ENCODE measurements around the gene SNX20.
A peak's percentile ranks its signal among the peaks of the same experiment; 100 is the strongest.

Gene SNX20

DNA sequence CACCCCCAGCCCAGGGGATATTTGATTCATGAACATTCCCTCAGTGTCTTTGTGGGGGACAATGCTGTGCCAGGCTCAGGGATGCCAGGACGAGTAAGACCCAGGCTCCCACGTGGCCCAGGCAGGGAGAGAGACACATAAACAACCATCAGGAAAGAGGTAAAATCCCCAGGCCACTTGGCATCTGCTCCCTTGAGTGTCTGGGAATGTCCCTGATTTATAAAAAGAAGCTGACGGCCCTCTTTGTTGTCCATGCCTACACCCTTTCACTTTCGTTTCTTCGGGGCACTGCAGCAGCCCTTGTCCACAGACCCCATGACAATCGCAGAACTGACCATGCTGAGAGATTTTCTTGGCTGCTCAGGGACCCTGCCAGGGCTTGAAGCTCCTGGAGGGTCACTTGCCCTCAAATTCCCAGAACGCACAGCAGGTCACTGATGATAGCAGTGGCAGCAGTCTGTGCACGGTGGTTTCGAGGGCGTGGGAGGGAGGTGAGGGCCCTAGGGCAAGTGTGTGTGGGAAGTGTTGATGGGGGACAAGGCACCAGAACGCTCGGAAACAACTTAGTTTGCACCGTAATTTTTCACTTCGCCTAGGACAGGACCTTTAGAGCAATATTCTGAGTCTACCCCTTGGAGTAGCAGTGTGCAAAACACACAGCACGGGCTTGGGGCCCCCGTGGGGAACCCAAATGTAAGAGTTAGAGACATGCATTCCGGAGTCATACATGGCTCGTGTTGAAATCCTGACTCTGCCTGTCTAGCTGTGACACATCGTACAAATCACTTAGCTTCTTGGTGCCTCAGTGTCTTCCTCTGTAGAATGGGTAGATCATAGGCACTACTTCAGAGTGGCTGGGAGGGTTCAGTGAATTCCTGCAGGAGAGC lies 17.0 kb upstream of the SNX20 start:
- H3K4me3 ChIP-seq (ENCODE audit: low read length): peak overlapping the region; percentile 56
- no peak overlapping the region for H3K9ac ChIP-seq (ENCODE audit: low read length)
- no peaks in the 10 kb centered on the region for H3K36me3 ChIP-seq (ENCODE audit: control insufficient read depth, insufficient read depth, low read length)
- no peaks in the 10 kb centered on the region for H3K27me3 ChIP-seq (ENCODE audit: control insufficient read depth, insufficient read depth, low read length)
- peak overlapping the region; percentile 46 for H3K27ac ChIP-seq (ENCODE audit: low read depth, low read length)
- H3K4me1 ChIP-seq (ENCODE audit: control insufficient read depth, insufficient read depth, low read length): peaks cover 13% of the 10 kb centered on the region

- Histone ChIP-seq H3K9ac (ENCODE audit: low read length) (peak overlapping the region; percentile 39), H3K4me3 (ENCODE audit: low read length) (peak overlapping the region; percentile 56), H3K27me3 (ENCODE audit: control insufficient read depth, insufficient read depth, low read length) (no peaks in the 10 kb centered on the region), H3K4me1 (ENCODE audit: control insufficient read depth, insufficient read depth, low read length) (peaks cover 15% of the 10 kb centered on the region), H3K36me3 (ENCODE audit: control insufficient read depth, insufficient read depth, low read length) (no peaks in the 10 kb centered on the region), H3K27ac (ENCODE audit: low read depth, low read length) (peak overlapping the region; percentile 46)
Measured at GRCh38 chr16:50697421-50697715, 16.3 kb upstream of the SNX20 start.

GRCh38 chr16:50696575-50697420 lies 15.7 kb upstream of the SNX20 start:
- Histone ChIP-seq H3K27ac (ENCODE audit: low read depth, low read length) (peak overlapping the region; percentile 46), H3K4me3 (ENCODE audit: low read length) (peak overlapping the region; percentile 9), H3K9ac (ENCODE audit: low read length) (peak overlapping the region; percentile 39), H3K36me3 (ENCODE audit: control insufficient read depth, insufficient read depth, low read length) (no peaks in the 10 kb centered on the region), H3K4me1 (ENCODE audit: control insufficient read depth, insufficient read depth, low read length) (peaks cover 15% of the 10 kb centered on the region), H3K27me3 (ENCODE audit: control insufficient read depth, insufficient read depth, low read length) (no peaks in the 10 kb centered on the region)

DNA sequence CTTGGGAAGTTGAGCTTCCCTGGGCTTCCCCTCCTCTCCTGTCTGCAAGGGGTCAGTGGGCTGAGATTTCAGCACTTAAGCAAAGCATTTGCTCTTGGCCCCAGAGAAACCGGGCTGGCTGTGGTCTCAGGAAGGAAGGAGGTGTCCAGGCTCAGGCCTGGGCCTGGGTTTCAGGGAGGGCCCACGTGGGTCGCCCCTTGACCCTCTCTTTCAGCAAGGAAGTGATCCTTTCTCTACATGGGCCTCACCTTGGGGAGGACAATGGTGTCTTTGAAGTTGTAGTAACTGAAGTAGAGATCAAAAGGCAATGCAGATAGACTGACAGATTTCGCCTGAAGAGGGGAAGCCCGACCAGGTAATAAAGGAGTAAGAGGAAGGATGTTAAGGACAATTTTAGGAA lies 15.0 kb upstream of the SNX20 start:
- H3K4me1 ChIP-seq (ENCODE audit: control insufficient read depth, insufficient read depth, low read length): peaks cover 15% of the 10 kb centered on the region
- no peak overlapping the region for H3K9ac ChIP-seq (ENCODE audit: low read length)
- no peaks in the 10 kb centered on the region for H3K27me3 ChIP-seq (ENCODE audit: control insufficient read depth, insufficient read depth, low read length)
- no peak overlapping the region for H3K27ac ChIP-seq (ENCODE audit: low read depth, low read length)
- no peak overlapping the region for H3K4me3 ChIP-seq (ENCODE audit: low read length)
- H3K36me3 ChIP-seq (ENCODE audit: control insufficient read depth, insufficient read depth, low read length): no peaks in the 10 kb centered on the region

DNA sequence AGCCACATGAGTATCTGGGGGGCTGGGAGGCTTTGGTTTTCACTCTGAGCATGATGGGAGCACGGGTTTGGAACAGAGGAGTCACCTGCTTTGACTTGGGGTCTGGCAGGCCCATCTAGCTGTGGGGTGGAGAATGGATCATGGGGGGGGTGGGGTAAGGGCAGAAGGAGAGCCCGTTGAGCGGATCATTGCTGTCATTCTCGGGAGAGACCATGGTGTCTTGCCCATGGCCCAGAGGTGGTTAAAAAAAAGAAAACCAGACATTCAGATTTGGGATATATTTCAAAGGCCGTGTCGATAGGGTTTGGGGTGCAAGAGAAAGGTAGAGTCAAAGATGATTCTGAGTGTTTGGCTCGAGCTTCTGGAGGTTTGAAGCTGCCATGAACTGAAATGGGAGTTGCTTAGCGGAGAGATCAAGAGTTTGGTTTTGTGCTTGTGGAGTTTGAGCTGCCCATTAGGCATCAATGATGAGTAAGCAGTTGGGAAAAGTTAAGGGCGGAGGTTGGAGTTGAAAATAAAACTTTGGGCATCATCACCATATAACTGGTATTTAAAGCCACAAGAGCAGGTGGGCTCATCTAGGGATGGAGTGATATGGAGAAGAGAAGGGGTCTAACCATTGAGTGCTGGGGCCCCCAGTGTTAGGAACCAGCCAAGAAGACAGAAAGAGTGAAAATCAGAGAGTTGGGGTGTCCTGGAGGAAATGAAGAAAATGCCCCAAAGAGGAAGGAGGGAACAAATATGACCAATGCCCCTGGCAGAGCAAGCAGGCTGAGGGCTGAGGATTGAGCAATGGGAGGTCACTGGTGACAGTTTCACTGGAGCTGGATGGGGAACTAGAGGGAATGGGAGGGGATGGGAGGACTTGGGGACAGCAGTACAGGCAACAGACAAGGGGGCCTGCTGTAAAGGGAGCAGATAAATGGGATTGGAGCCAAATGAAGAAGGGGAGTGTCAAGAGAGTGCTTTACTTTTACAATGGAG lies 14.2 kb upstream of the SNX20 start:
- Histone ChIP-seq H3K36me3 (ENCODE audit: control insufficient read depth, insufficient read depth, low read length) (no peaks in the 10 kb centered on the region), H3K4me3 (ENCODE audit: low read length) (no peak overlapping the region), H3K9ac (ENCODE audit: low read length) (no peak overlapping the region), H3K27ac (ENCODE audit: low read depth, low read length) (no peak overlapping the region), H3K27me3 (ENCODE audit: control insufficient read depth, insufficient read depth, low read length) (no peaks in the 10 kb centered on the region), H3K4me1 (ENCODE audit: control insufficient read depth, insufficient read depth, low read length) (peaks cover 15% of the 10 kb centered on the region)

GRCh38 chr16:50694206-50694605 lies 13.1 kb upstream of the SNX20 start:
- peaks cover 15% of the 10 kb centered on the region for H3K4me1 ChIP-seq (ENCODE audit: control insufficient read depth, insufficient read depth, low read length)
- no peak overlapping the region for H3K9ac ChIP-seq (ENCODE audit: low read length)

DNA sequence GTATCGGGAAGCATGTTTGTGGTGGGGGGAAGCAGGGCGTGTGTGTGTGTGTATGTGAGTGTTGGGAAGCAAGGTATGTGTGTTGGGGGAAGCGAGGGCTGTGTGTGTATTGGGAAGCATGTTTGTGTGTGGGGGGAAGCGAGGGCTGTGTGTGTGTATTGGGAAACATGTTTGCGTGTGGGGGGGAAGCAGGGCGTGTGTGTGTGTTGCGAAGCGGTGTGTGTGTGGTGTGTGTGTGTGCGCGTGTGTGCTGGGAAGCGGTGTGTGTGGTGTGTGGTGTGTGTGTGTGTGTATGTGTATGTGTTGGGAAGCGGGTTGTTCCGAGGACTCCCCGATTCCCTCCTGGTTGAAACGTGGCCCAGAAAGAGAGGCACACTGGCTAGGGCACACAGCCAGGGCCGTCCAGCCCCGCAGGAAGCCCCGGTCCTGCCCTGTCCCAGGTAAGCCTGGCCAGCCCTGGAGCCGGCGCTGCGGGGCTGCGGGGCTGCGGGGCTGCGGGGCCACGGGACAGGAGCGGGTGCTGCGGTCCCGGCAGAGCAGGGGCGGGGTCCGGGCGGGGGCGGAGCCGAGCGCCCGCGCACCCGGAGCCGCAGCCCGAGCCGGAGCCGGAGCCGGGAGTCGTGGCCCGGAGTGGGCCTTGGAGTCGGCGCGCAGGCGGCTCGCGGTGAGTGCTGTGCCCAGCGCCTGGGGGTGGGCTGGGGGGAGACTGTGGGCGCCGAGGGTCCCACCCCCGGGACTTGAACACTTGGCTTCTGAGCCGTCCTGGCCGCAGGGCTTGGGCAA lies 12.1 kb upstream of the SNX20 start, which contains the start of gene NOD2:
TSS of gene NOD2 (plus strand) at position 608 of the 783 bp plus-strand sequence. CDS start 5,890 bp downstream, outside the sequence.
- Histone ChIP-seq H3K4me1 (ENCODE audit: control insufficient read depth, insufficient read depth, low read length) (peaks cover 15% of the 10 kb centered on the region), H3K9ac (ENCODE audit: low read length) (no peak within 1 kb of the TSS), H3K27ac (ENCODE audit: low read depth, low read length) (no peak within 1 kb of the TSS), H3K4me3 (ENCODE audit: low read length) (peak within 1 kb of the TSS; percentile 52), H3K36me3 (ENCODE audit: control insufficient read depth, insufficient read depth, low read length) (no peaks in the 10 kb centered on the region), H3K27me3 (ENCODE audit: control insufficient read depth, insufficient read depth, low read length) (no peaks in the 10 kb centered on the region)

More at GRCh38 chr16:50694206-50694605, 13.1 kb upstream of the SNX20 start:
- H3K27ac ChIP-seq (ENCODE audit: low read depth, low read length): no peak overlapping the region
- no peaks in the 10 kb centered on the region for H3K27me3 ChIP-seq (ENCODE audit: control insufficient read depth, insufficient read depth, low read length)
- no peaks in the 10 kb centered on the region for H3K36me3 ChIP-seq (ENCODE audit: control insufficient read depth, insufficient read depth, low read length)
- H3K4me3 ChIP-seq (ENCODE audit: low read length): peak overlapping the region; percentile 46

DNA sequence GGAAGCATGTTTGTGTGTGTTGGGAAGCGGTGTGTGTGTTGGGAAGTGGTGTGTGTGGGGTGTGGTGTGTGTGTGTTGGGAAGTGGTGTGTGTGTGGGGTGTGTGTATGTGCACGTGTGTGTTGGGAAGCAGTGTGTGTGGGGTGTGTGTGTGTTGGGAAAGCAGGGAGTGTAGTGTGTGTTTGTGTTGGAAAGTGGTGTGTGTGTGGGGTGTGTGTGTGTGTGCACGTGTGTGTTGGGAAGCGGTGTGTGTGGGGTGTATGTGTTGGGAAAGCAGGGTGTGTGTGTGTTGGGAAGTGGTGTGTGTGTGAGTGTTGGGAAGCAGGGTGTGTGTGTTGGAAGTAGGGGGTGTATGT lies 11.5 kb upstream of the SNX20 start:
- no peaks in the 10 kb centered on the region for H3K27me3 ChIP-seq (ENCODE audit: control insufficient read depth, insufficient read depth, low read length)
- no peak overlapping the region for H3K9ac ChIP-seq (ENCODE audit: low read length)
- no peak overlapping the region for H3K27ac ChIP-seq (ENCODE audit: low read depth, low read length)
- no peak overlapping the region for H3K4me3 ChIP-seq (ENCODE audit: low read length)
- H3K36me3 ChIP-seq (ENCODE audit: control insufficient read depth, insufficient read depth, low read length): no peaks in the 10 kb centered on the region
- peaks cover 13% of the 10 kb centered on the region for H3K4me1 ChIP-seq (ENCODE audit: control insufficient read depth, insufficient read depth, low read length)

DNA sequence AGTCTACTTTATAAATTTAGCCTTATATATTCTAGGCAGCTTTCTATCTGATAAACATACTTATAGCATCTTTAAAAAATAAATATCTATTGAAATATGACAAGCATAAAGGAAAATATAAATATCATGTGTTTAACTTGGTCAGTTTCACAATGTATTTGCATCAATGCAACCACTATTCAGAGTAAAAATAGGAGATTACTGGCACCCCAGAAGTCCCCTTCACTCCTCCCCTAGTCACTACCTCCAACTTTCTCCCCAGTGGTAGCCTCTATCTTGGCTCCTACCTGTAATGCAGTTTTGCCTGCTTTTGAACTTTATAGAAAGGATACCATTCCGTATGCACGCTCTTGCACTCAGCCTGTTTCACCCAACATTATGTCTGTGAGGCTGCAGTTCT lies 9.1 kb upstream of the SNX20 start:
- H3K36me3 ChIP-seq (ENCODE audit: control insufficient read depth, insufficient read depth, low read length): no peaks in the 10 kb centered on the region

GRCh38 chr16:50688867-50689266 lies 7.8 kb upstream of the SNX20 start:
- no peak overlapping the region for H3K27ac ChIP-seq (ENCODE audit: low read depth, low read length)

More for the DNA sequence above, 9.1 kb upstream of the SNX20 start:
- peaks cover 2% of the 10 kb centered on the region for H3K4me1 ChIP-seq (ENCODE audit: control insufficient read depth, insufficient read depth, low read length)
- no peak overlapping the region for H3K9ac ChIP-seq (ENCODE audit: low read length)
- no peak overlapping the region for H3K4me3 ChIP-seq (ENCODE audit: low read length)
- H3K27ac ChIP-seq (ENCODE audit: low read depth, low read length): no peak overlapping the region
- H3K27me3 ChIP-seq (ENCODE audit: control insufficient read depth, insufficient read depth, low read length): no peaks in the 10 kb centered on the region

GRCh38 chr16:50688083-50688482 lies 7.0 kb upstream of the SNX20 start:
- no peaks in the 10 kb centered on the region for H3K36me3 ChIP-seq (ENCODE audit: control insufficient read depth, insufficient read depth, low read length)
- no peaks in the 10 kb centered on the region for H3K27me3 ChIP-seq (ENCODE audit: control insufficient read depth, insufficient read depth, low read length)
- no peak overlapping the region for H3K27ac ChIP-seq (ENCODE audit: low read depth, low read length)
- H3K9ac ChIP-seq (ENCODE audit: low read length): no peak overlapping the region
- no peak overlapping the region for H3K4me3 ChIP-seq (ENCODE audit: low read length)
- peaks cover 2% of the 10 kb centered on the region for H3K4me1 ChIP-seq (ENCODE audit: control insufficient read depth, insufficient read depth, low read length)

More at GRCh38 chr16:50688867-50689266, 7.8 kb upstream of the SNX20 start:
- no peaks in the 10 kb centered on the region for H3K27me3 ChIP-seq (ENCODE audit: control insufficient read depth, insufficient read depth, low read length)
- H3K36me3 ChIP-seq (ENCODE audit: control insufficient read depth, insufficient read depth, low read length): no peaks in the 10 kb centered on the region
- H3K4me1 ChIP-seq (ENCODE audit: control insufficient read depth, insufficient read depth, low read length): peaks cover 2% of the 10 kb centered on the region
- H3K9ac ChIP-seq (ENCODE audit: low read length): no peak overlapping the region
- H3K4me3 ChIP-seq (ENCODE audit: low read length): no peak overlapping the region
